HG03025 (cell line): ENCODE results near the gene PIBF1.
"Not testable (repeated sequence)": the region's sequence is repeated elsewhere in the genome, so short reads cannot be mapped to it uniquely, and the experiment has no call there.

Experiments used
- ATAC-seq: cut with Tn5 transposase; IDR thresholded peaks from one replicate; pipeline ENCODE4 v1.9.1; 2021; ENCODE audit warnings: mild to moderate bottlenecking, moderate library complexity; ENCODE audit not compliant: unreplicated experiment, low FRiP score

PIBF1 gene, protein sequence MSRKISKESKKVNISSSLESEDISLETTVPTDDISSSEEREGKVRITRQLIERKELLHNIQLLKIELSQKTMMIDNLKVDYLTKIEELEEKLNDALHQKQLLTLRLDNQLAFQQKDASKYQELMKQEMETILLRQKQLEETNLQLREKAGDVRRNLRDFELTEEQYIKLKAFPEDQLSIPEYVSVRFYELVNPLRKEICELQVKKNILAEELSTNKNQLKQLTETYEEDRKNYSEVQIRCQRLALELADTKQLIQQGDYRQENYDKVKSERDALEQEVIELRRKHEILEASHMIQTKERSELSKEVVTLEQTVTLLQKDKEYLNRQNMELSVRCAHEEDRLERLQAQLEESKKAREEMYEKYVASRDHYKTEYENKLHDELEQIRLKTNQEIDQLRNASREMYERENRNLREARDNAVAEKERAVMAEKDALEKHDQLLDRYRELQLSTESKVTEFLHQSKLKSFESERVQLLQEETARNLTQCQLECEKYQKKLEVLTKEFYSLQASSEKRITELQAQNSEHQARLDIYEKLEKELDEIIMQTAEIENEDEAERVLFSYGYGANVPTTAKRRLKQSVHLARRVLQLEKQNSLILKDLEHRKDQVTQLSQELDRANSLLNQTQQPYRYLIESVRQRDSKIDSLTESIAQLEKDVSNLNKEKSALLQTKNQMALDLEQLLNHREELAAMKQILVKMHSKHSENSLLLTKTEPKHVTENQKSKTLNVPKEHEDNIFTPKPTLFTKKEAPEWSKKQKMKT

GRCh38 chr13:72781451-72782439, at the start of gene PIBF1, which contains the start of gene DIS3:
PIBF1 (plus strand) TSS chr13:72782133; CDS start chr13:72783470, 1,337 bp downstream.
DIS3 (minus strand) TSS chr13:72781900; CDS start chr13:72781832, 68 bp downstream.
- peak; percentile 99 for ATAC-seq

DNA sequence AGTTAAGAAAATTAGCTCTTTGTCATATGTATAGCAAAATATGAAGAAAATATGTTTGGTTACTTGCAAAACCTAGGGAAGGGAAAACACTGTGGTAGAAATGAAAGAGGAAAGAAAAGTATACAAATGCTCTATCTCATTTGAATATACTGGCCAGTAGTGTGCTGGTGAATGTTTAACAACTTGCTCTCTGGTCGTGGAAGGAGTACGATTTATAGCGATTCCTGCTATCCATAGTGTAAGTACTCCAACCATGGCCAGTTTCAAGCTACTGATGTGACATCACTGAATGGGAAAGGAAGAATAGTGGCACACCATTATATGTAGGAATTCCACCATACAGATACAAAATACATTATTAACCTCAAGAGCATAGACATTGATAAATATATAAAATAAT, 44.9 kb upstream of the PIBF1 start:
- ATAC-seq, result no peak

- ATAC-seq, result no peak
Observed at GRCh38 chr13:72740015-72740414, 41.9 kb upstream of the PIBF1 start.

DNA sequence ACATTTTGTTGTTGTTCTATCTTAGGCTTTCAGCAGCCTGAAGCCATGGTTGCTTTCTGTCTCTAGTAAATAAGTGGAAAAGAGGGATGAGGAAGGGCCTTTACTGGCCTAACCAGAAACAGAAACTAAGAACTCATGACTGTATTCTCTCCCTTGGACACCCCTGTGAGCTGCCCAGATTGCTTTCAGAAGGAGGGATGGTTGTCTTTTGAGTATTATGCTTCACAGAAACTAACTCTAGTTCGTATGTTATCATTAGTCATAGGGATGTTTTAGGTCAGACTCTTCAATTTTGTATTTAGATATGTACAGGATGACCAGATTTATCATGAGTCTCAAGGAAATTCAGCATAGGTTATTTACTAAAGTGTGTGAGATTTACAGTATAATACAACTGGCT, 36.7 kb upstream of the PIBF1 start:
- ATAC-seq, result no peak

DNA sequence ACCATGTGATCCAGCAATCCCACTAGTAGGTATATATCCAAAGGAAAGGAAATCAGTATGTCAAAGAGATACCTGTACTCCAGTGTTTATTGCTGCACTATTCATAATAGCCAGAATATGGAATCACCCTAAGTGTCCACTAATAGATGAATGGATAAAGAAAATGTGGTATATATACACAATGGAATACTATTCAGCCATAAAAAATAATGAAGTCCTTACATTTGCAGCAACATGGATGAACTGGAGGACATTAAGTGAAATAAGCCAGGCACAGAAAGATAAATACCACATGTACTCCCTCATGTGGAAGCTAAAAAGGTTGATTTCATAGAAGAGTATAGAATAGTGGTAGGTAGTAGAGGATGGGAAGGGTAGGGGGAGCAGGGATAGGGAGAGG, 30.7 kb upstream of the PIBF1 start:
- no peak for ATAC-seq

DNA sequence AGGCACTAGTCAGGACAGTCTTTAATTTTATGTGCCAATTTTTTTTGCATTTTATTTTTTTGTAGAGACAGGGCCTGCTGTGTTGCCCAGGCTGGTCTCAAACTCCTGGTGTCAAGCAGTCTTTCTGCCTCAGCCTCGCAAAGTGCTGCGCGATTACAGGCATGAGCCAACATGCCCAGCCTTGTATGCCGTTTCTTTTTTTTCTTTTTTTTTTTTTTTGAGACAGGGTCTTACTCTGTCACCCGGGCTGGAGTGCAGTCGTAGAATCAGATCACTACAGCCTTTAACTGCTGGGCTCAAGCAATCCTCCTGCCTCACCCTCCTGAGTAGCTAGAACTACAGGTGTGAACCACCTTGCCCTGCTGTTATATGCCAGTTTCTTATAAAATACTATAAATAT, 27.8 kb upstream of the PIBF1 start:
- no peak for ATAC-seq

DNA sequence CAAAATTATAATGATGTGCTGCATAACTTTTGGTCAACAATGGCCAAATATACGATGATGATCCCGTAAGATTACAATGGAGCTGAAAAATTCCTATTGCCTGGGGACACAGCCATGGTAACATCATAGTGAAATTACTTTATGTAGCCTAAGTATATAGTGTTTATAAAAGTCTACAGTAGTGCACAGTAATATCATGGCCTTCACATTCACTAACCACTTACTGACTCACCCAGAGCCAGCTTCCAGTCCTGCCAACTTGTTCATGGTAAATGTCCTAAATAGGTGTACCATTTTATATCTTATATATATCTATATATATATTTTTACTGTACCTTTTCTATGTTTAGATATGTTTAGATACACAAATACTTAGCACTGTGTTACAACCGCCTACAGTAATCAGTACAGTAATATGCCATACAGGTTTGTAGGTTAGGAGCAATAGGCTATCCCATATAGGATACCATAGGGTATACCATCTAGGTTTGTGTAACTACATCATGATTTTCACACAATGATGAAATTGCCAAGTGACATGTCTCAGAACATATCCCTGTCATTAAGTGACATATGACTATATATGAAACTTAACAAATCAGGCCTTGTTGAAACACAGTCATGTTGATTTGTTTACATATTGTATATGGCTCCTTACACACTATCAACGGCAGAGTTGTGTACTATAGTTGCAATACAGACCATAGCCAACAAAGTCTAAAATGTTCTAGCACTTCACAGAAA, 24.0 kb upstream of the PIBF1 start:
- no peak for ATAC-seq

GRCh38 chr13:72760189-72760588, 21.7 kb upstream of the PIBF1 start:
- ATAC-seq, result no peak

- ATAC-seq, result no peak
Observed at GRCh38 chr13:72763411-72763810, 18.5 kb upstream of the PIBF1 start.

- ATAC-seq, result no peak
Observed at GRCh38 chr13:72774019-72774418, 7.9 kb upstream of the PIBF1 start.

DNA sequence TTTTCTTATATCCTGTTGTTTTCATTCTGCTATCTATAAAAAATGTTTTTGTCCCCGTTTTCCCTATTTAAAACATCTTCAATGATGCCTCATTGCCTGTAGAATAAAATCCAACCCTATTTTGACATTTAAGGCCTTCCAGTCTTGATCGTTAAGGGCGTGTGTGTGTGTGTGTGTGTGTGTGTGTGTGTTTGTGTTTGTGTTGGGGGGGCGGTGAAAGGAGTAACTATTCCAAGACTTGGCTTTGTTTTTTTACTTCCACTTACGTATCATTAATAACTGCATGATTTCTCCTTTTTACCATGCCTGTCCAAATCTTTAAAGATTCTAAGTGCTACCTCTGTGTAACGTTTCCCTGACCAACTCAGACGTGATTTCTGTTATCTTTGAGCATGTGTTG, 784 bp downstream of the PIBF1 start:
- no peak for ATAC-seq

- not testable (repeated sequence) for ATAC-seq
Observed at GRCh38 chr13:72784679-72785078, 2.7 kb downstream of the PIBF1 start.

GRCh38 chr13:72788831-72789230, 6.9 kb downstream of the PIBF1 start:
- ATAC-seq, result no peak

GRCh38 chr13:72792640-72793039, 10.7 kb downstream of the PIBF1 start:
- no peak for ATAC-seq

GRCh38 chr13:72798817-72799216, 16.9 kb downstream of the PIBF1 start:
- ATAC-seq, result no peak

DNA sequence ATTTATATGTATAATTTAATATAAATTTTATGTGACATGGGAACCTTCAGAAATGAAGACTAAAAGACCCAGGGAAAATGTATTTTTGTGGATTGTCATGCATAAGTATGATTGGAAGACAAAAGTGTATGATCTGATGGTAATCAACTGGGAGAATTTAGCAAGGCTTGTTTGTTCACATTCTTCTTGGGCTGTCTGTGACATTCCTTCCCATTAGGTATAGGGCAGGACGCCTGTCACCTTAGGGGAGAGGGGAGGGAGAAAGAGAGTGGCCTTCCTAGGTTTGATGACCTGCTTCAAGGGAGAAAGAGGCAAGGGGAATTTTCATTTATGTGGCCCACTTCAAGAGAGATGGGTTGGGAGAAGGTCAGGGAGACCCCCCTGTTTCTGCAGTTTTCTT, 22.4 kb downstream of the PIBF1 start:
- ATAC-seq, result no peak

- ATAC-seq, result no peak
Observed at GRCh38 chr13:72805676-72806346, 23.9 kb downstream of the PIBF1 start.

DNA sequence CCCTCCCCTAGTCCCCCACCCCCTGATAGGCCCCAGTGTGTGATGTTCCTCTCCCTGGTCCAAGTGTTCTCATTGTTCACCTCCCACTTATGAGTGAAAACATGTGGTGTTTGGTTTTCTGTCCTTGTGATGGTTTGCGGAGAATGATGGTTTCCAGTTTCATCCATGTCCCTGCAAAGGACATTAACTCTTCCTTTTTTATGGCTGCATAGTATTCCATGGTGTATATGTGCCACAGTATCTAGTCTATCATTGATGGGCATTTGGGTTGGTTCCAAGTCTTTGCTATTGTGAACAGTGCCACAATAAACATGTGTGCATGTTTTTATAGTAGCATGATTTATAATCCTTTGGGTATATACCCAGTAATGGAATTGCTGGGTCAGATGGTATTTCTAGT, 24.6 kb downstream of the PIBF1 start:
- not testable (repeated sequence) for ATAC-seq

DNA sequence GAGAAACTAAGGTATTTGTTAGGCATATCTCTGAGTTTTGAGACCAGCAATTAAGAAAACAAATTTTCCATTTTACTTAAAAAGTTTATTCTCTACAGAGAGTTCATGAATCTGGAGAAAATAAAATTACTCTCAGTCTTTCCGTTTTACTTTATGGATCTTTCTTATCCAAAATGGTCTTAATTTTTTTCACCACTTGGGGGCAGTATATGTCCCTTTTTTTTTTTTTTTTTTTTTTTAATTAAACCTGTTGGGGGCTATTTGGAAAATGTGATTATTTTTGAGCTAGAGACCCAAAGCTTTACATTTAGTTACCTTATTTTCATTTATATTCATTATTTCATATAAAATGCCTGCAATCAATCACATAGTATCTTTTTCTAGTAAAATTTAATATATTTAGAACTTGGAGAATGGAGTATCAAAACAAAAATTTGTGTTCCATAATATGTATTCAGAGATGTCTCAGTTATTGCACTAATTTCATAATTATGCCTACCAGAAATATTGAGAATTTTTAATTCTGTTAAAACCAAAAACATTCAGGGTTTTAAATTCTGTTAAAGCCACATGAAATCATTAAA, 27.1 kb downstream of the PIBF1 start:
- no peak for ATAC-seq
